GM15510 (cell line): Measurements from ENCODE around the gene ATP6V0D1.

ENCODE experiments used
- POLR2A ChIP-seq: IDR thresholded peaks from 3 replicates; pipeline ENCODE4 v1.6.1; 2011; ENCODE audit warnings: borderline replicate concordance; ENCODE audit not compliant: insufficient read length; ENCODE audit errors: extremely low read depth

The ATP6V0D1 gene

GRCh38 chr16:67431775-67432505 lies 49.0 kb downstream of the ATP6V0D1 start:
- no peak for TF ChIP-seq POLR2A

- TF ChIP-seq POLR2A, result no peak
Measured at GRCh38 chr16:67430977-67431774, 49.8 kb downstream of the ATP6V0D1 start, which contains the start of gene HSD11B2. Gene HSD11B2, plus strand, starts transcription at chr16:67431121. Its CDS starts 128 bp downstream, at chr16:67431249.

- TF ChIP-seq POLR2A, result no peak
Measured at GRCh38 chr16:67430504-67430976, 50.4 kb downstream of the ATP6V0D1 start.

- no peak for TF ChIP-seq POLR2A
Measured at GRCh38 chr16:67429799-67430503, 51.0 kb downstream of the ATP6V0D1 start.

- TF ChIP-seq POLR2A, result no peak
Measured at GRCh38 chr16:67429053-67429798, 51.7 kb downstream of the ATP6V0D1 start.

- no peak for TF ChIP-seq POLR2A
Measured at GRCh38 chr16:67428146-67428731, 52.7 kb downstream of the ATP6V0D1 start.

GRCh38 chr16:67426950-67427349 lies 54.0 kb downstream of the ATP6V0D1 start:
- no peak for TF ChIP-seq POLR2A

GRCh38 chr16:67426022-67426421 lies 54.9 kb downstream of the ATP6V0D1 start:
- no peak for TF ChIP-seq POLR2A

- no peak for TF ChIP-seq POLR2A
Measured at GRCh38 chr16:67425580-67425979, 55.4 kb downstream of the ATP6V0D1 start.

GRCh38 chr16:67425061-67425460 lies 55.9 kb downstream of the ATP6V0D1 start:
- no peak for TF ChIP-seq POLR2A

GRCh38 chr16:67424261-67424615 lies 56.7 kb downstream of the ATP6V0D1 start:
- TF ChIP-seq POLR2A, result no peak

GRCh38 chr16:67423611-67424260 lies 57.2 kb downstream of the ATP6V0D1 start:
- TF ChIP-seq POLR2A, result no peak

GRCh38 chr16:67423015-67423414 lies 57.9 kb downstream of the ATP6V0D1 start:
- TF ChIP-seq POLR2A, result no peak

- TF ChIP-seq POLR2A, result no peak
Measured at GRCh38 chr16:67421030-67421429, 59.9 kb downstream of the ATP6V0D1 start.

GRCh38 chr16:67419931-67420330 lies 61.0 kb downstream of the ATP6V0D1 start:
- no peak for TF ChIP-seq POLR2A

GRCh38 chr16:67419502-67419901 lies 61.5 kb downstream of the ATP6V0D1 start:
- TF ChIP-seq POLR2A, result no peak
